NOMO-1 treated with DMSO at 0.1 percent for 48 hours (cell line): ENCODE data around the gene CTAGE1.
"Not testable (repeated sequence)": the region's sequence is repeated elsewhere in the genome, so short reads cannot be mapped to it uniquely, and the experiment has no call there.

Experiments used
- DNase-seq: peaks from one replicate; lab custom pipeline; 2025; ENCODE audit not compliant: unreplicated experiment; lab: John Stamatoyannopoulos, UW

The CTAGE1 gene, protein sequence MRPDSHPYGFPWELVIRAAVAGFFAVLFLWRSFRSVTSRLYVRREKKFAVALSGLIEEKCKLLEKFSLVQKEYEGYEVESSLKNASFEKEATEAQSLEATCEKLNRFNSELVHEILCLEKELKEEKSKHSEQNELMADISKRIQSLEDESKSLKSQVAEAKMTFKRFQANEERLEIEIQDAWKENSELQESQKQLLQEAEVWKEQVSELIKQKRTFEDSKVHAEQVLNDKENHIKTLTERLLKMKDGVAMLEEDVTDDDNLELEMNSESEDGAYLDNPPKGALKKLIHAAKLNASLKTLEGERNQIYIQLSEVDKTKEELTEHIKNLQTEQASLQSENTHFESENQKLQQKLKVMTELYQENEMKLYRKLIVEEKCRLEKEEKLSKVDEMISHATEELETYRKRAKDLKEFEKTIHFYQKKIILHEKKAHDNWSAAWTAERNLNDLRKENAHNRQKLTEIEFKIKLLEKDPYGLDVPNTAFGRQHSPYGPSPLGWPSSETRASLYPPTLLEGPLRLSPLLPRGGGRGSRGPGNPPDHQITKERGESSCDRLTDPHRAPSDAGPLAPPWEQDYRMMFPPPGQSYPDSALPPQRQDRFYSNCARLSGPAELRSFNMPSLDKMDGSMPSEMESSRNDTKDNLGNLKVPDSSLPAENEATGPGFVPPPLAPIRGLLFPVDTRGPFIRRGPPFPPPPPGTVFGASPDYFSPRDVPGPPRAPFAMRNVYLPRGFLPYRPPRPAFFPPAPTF

DNA sequence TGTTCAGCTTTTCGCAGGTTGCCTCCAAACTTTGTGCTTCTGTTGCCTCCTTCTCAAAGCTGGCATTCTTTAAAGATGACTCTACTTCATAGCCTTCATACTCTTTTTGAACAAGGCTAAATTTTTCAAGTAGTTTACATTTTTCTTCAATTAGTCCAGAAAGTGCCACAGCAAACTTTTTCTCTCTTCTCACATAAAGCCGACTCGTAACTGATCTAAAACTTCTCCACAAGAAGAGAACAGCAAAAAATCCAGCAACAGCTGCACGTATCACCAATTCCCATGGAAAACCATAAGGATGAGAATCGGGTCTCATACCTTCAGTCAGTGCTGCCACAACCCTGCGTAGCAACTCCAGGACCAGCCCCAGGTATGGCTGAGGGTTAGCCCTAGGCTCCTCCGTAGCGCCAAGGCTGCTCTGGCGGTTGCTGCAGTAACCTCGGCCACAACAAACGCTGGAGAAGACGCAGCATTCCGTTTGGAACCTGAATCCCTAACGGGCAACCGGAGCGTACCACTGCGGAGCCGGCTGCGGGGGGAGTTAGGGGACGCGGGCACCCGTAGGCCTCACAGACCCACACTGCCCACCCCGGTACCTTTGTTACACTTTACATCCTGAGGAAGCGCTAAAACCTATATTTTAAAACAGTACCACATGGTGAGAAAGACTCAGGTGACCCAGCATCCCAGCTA lies at the start of gene CTAGE1:
Gene CTAGE1, minus strand, starts transcription at position 420 of the 693 bp plus-strand sequence. Its CDS starts 104 bp downstream, at position 316.
- DNase-seq: no peak

DNA sequence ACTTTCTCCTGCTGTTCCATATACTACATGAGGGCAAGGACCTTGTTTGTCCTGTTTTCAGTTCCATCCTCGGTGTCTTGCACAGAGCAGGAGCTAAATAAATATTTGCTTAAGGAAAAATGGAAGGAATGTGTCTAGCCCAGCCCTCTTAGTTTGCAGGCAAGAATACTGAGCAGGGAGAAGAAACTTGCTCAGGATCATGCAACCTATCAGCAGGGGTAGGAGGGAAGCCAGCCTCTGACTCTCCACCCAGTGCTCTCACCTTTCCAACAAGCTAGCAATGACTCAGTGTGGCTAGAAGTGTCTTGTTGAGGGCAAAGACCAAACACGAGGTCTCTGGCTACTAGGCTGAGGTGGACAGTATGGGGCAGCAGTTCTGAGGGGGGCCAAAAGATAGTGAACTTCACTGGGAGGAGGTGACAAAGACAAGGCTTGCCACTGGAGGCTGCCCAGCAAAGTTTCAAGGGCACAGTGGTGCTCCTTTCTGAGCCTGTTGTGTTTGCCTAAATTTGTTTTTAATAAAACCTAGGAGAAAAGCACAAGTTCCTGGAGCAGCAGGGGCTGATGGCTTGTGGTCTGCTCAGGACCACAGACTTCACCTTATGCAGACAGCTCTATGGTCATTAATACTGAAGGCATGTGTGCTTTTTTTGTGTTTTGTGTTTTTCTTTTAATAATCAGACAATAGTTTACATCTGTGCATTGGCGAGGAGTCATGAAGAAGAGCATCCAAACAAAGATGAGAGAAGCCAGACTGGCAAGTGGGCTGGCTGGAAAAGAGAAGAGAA lies 49.1 kb upstream of the CTAGE1 start:
- no peak for DNase-seq

DNA sequence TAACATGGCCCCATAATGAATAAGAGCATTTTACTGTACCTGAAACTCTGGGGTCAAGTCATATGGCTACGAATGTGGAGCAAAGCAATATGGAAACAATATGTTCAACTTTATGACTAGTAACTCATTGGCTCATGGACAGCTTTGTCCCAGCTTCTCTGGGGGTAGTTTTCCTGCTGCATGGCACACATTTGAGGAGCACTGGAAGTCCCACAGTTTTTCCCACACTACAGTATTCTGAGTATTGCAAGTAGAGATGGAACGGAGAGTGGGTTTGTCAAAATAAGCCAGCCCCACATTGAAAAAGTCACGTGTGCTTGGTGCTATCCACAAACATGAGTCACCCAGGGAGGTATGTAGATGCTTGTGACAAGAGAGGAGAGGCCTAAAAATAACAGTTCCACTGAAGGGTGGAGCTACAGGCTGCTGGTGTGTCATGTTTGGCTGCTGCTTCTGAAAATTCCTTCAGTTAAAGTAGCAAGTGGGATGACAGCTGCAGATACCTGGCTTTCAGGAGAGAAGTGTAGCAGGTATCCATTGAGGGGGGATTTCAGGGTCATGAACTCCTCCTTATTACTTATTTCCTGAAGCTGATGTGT lies 48.2 kb upstream of the CTAGE1 start:
- peak; percentile 53 for DNase-seq

DNA sequence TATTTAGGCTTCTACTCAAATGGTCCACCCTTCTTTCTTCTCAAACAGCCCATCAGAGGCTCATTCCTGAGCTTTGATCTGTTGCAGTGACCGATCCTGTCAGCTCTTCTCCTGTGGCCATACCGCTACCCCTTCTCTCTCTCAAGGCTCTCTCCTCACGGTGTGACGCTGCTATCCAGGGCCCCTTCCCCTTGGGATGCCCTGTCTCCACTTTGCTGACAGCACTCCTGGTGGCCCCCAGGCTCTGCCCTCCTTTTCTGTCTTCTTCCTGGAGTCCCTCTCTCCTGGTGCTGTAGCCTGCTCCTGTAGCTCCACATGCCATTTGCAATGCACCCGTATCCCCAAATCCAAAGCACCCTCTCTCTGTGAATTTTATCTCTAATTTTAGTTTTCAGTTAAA lies 45.4 kb upstream of the CTAGE1 start:
- no peak for DNase-seq

DNA sequence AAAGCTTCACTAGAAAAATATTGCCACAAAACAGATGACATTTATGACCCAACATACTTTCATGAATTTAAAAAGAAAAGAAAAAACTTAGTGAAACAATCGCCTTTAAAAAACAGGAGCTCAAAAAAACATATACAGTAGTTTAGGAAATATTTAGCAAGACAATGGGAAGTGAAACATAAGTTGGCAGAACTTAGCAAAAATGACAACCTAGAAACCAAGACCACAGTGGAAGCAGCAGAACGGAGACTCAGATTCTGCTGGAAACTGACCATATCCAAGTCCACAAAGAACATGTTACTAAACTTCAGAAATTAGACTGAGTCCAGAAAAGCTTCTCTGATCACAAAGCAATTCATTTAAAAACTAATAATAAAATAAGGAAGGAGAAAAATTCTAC lies 41.8 kb upstream of the CTAGE1 start:
- DNase-seq: peak; percentile 79

DNA sequence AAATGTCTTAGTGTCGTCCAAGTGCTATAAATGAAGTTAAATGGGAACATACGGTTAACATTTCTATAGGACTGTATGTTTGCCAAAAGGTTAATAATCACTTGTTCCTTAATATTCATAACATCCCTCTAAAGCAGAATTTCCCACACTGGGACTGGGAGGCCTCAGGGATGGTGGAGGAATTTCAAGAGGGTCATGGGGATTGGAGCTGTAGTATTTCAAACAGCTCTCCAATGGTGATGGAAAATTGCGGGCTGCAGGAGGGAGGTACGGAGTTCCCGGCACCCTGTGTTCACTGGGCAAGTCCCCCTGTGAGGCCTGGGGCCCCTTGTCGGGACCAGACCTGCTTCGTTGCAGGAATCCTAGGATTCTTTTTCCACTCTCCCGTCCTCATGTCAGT lies 39.8 kb upstream of the CTAGE1 start:
- no peak for DNase-seq

DNA sequence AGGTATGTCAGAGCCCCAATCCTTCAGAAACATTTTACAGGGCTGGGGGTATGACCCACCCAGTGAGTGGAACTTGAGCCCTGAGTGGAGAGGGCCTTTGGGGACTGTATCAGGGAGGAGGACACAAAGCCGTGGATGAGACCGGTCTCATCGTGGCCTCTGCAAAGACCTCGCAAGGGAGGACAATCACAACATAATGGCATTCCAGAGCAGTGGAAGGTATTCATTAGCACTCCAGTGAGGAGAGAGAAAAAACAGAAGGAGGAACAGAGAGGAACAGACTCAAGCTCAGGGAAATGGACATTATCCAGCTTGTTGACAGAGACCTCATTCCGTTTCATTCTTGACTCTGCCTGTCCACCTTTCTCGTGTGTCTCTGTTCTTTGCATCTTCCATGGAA lies 38.8 kb upstream of the CTAGE1 start:
- no peak for DNase-seq

DNA sequence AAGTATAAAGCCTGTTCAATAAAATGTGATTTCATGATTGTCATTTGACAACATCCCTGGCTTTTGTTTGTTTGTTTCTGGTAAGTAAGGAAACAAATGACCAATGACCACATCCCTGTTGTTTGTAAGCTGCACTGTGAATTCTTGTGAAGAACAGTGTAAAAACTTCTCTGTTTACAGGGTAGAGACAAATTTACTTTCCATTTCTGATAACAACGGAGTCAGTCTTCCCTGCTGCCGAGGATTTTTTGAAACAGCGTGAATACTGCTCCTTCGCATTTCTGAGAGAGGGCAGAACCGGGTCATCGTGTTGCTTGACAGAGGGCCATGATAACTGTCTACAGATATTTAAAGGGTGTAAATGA lies 38.4 kb upstream of the CTAGE1 start:
- no peak for DNase-seq

DNA sequence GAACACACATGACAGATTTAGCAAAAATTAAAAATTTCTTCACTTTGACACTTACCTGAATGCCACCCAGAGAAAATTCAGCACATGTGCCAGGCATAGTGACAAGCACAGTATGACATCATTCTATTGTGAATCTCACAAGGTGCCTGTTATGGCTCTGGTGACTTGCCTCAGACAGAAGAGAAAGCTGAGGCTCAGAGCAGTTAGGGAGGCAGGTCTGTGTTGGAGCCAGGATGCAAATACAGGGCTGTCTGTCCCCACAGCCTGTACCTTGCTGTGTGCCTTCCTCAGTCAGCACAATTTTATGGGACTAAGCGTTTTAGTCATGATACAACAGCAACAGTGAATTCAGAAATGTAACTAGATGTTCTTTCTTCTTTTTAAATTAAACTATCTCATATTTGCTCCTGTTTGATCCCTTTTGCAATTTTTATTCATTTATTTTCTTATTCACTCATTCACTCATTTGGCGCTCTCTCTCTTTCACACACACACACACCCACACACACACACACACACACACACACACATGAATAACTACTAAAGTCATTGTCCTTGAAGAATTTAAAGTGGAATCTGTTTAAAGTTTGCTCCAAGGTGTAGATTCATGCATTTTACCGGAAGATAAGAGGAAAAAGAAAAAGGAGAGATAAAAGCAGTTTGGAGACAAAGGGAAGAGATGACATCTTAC lies 37.9 kb upstream of the CTAGE1 start:
- no peak for DNase-seq

DNA sequence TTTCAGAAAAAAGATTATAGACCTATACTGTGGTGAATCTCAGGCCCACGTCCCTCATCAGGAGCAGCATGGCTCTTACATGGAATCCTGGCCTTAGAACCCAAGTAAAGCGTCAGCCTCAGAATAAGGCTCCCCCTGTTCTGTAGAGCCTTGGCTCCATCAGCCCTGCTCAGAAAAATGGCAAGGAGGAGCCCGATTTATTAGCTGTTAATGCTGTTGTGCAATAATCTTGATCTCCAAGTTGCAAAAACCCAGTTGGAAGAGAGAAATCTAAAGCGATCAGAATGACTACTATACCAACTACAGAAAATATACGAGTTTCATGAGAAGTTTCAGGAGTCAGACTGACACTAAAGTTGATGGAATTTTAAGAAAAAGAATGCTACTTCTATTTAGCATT lies 35.6 kb upstream of the CTAGE1 start:
- DNase-seq: no peak

DNA sequence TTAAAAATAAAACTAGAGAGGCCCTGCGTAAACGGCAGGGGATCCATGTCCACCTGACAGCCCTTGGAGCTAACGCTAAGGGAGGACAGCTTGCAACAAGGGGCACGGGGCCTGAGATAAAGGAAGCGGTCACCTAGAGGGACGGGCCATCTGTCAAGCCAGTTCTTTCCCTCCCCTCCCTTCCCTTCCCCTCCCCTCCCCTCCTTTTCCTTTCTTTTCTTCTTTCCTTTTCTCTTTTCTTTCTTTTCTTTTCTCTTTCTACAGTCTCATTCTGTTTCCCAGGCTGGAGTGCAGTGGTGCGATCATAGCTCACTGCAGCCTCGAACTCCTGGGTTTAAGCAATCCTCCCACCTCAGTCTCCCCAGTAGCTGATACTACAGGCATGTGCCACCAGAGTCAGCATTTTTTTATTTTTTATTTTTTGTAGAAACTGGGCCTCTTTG lies 34.5 kb upstream of the CTAGE1 start:
- DNase-seq: peak; percentile 5

DNA sequence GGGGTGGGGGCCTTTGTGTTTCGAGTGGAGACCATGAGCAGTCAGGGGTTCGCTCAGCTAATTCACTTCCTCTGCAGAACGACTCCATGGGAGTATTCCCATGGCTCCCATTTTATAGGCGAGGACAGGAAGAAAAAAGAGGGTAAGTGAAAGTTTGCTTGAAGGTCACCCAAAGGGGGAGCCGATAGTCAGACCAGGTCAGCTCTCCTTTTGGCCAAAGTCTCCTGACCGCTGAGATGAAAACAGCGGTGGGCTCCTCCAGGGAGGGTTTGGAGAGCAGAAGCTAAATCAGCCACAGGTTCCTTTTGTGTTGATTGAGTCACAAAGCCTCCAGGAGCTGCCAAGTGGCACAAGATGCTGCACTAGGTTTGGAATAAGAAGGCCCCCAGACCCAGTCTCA lies 34.1 kb upstream of the CTAGE1 start:
- no peak for DNase-seq

DNA sequence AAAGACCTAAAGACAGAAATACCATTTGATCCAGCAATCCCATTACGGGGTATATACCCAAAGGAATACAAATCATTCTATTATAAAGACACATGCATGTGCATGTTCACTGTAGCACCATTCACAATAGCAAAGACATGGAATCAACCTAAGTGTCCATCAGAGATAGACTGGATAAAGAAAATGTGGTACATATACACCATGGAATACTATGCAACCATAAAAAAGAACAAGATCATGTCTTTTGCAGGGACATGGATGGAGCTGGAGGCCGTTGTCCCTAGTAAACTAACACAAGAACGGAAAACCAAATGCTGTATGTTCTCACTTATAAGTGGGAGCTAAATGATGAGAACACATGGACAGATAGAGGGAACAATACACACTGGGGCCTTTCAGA lies 33.1 kb upstream of the CTAGE1 start:
- not testable (repeated sequence) for DNase-seq

DNA sequence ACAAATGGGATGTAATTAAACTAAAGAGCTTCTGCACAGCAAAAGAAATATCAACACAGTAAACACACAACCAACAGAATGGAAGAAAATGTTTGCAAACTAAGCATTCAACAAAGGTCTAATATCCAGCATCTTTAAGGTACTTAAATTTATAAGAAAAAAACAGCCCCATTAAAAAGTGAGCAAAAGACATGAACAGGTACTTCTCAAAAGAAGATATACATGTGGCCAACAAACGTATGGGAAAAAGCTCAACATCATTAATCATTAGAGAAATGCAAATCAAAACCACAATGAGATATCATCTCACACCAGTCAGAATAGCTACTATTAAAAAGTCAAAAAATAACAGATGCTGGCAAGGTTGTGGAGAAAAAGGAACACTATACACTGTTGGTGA lies 32.6 kb upstream of the CTAGE1 start:
- DNase-seq: not testable (repeated sequence)

DNA sequence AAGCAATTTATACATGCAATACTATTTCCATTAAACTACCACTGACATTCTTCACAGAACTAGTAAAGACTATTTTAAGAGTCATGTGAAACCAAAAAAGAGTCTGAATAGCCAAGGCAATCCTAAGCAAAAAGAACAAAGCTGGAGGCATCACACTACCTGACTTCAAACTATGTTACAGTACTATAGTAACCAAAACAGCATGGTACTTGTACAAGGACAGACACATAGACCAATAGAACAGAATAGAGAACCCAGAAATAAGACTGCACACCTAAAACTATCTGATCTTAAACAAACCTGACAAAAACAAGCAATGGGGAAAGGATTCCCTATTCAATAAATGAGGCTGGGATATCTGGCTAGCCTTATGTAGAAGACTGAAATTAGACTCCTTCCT lies 32.0 kb upstream of the CTAGE1 start:
- DNase-seq: not testable (repeated sequence)

DNA sequence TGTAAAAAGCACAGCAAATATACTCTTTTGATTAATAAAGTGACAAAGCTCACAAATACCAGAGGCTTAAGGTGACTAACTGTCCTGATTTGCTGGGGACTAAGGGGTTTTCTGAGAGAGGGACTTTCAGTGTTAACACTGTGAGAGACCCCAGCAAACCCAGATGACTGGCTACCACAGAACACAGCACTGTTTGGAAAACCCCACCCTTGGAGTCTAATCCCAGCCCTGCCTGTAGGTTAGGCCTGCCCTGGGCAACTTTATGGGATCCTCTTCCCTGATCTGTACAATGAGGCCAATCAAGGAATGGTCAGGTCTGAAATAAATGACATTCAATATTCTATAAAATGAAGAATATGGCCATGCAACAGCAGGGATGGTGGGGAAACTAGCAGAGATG lies 30.5 kb upstream of the CTAGE1 start:
- DNase-seq: no peak

DNA sequence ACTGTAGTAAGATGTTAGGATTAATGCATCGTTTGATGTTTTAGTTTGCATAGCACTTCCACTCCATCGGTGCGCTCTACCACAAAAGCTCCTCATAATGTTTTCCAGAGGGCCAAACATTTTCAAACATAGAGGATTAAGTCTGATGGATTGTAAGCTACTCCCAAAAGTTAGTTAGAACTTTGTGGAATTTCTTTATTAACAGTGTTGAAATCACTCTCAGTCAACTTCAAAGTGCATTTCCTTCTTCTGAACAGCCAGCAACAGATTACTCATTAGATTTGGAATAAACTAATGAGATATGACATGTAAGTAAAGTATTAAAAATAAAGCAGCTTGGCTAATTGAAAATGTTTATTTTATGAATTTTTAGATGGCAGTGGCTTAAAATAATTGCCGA lies 30.1 kb upstream of the CTAGE1 start:
- DNase-seq: no peak

DNA sequence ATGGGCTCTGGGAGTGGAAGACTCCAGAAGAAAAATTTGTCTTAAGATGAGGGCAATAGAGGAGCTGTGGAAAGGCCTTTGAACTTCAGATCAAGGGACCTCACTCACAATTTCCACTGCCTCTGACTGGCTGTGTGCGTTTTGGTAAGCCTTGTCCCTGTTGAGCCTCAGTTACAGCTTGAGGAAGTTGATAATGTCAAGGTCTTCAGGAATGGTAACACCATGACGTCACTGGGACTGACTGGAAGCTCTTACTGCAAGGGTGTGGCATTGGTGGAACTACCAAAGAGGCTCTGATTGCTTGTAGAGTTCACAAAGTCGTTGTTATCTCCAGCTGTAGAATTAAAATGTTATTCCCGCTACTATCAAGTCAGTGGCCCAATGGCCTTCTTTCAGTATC lies 29.2 kb upstream of the CTAGE1 start:
- DNase-seq: no peak

DNA sequence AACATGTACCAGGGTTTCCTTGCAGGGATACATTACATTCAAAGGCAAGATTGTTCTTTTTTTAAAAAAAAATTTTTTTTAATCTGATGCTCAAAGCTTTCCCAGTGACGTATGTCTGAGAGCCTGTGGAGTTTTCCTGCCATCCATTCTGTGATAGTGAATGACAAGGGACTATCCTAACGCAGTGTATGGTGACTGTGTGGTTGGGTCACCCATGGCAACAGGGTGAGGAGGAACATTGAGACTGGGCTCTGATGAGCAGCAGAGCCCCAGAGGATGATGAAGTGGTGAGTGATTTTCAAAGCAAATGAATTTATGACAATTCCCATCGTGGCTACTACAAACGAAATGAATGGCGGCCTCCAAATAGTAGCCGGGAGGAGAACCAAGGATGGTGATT lies 28.6 kb upstream of the CTAGE1 start:
- DNase-seq: no peak

DNA sequence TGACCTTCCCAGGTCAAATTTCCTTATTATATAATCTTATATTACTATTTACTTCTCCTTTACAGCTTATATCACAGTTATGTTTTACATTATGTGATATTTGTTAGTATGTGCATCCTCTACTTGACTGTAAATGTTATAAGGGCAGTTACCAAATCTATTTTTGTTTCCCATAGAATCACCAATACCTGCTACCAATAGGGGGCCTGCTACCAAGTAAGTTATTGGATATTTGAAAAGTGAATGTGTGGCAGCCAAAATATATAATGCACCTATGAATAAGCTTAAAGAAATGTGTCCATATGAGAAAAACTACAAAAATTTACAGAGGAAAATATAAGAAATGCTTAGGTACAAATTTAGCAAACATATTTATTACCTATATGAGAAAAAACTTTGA lies 23.9 kb upstream of the CTAGE1 start:
- DNase-seq: no peak
